Measurements from ENCODE around the gene GMDS. TPM values are rescaled to one million over a fixed set of nuclear protein-coding genes. Genes with fewer than 3 reads are reported as not detected.

The GMDS gene
- total and polyA plus RNA-seq, 4 donors: 7.3 to 28.3 (median 16.1) TPM

DNA sequence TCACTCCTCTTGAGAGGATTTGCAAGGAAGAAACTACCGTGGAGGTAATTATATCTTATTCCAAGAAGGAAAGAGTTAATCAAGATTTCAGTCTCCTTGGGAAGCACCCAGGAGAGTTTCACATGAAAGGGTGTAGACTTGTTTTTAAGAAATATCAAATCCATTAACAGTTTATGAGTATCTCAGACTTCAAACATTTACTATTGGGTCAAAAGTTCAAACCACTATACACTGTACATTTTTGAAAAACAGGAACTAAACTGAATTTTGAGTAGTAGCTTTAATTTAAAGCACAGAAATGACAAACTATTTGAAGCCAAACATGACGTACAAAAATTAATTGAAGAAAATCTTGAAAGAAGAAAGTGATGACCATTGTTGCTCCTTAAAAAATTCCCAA, 471.7 kb downstream of the GMDS start:
- ATAC-seq (ENCODE audit: insufficient read depth, low FRiP score) (no peak), DNase-seq (no peak)
- H3K4me1 ChIP-seq (ENCODE audit: control insufficient read depth in 5 of 5, insufficient read depth in 5 of 5, low read length in 5 of 5): peaks cover 0 to 32% (median 4%) of the 10 kb centered on the region in 5 donors
- H3K9me3 ChIP-seq (ENCODE audit: control insufficient read depth in 4 of 4, insufficient read depth in 3 of 4, low read length in 3 of 4): no peaks in the 10 kb centered on the region
- no peaks in the 10 kb centered on the region for H3K27me3 ChIP-seq (ENCODE audit: control insufficient read depth in 3 of 3, insufficient read depth in 3 of 3, low read length in 2 of 3)
- whole genome bisulfite sequencing, 2 donors: 68 to 76% methylated on average over 2 of the region's 2 CpGs
- no peak overlapping the region for H3K27ac ChIP-seq (ENCODE audit: low read depth in 1 of 2, low read length in 1 of 2)
- no peak overlapping the region for H3K9ac ChIP-seq (ENCODE audit: insufficient read depth in 1 of 2, low read length in 2 of 2)
- TF ChIP-seq, protein P1, sequence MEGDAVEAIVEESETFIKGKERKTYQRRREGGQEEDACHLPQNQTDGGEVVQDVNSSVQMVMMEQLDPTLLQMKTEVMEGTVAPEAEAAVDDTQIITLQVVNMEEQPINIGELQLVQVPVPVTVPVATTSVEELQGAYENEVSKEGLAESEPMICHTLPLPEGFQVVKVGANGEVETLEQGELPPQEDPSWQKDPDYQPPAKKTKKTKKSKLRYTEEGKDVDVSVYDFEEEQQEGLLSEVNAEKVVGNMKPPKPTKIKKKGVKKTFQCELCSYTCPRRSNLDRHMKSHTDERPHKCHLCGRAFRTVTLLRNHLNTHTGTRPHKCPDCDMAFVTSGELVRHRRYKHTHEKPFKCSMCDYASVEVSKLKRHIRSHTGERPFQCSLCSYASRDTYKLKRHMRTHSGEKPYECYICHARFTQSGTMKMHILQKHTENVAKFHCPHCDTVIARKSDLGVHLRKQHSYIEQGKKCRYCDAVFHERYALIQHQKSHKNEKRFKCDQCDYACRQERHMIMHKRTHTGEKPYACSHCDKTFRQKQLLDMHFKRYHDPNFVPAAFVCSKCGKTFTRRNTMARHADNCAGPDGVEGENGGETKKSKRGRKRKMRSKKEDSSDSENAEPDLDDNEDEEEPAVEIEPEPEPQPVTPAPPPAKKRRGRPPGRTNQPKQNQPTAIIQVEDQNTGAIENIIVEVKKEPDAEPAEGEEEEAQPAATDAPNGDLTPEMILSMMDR (IDR thresholded peaks at IDR 0.05; ENCODE audit: control extremely low read depth, extremely low read depth): no peak
- H3K4me3 ChIP-seq: no peak overlapping the region
- H3K36me3 ChIP-seq (ENCODE audit: control insufficient read depth in 4 of 4, insufficient read depth in 4 of 4, low read length in 4 of 4): no peaks in the 10 kb centered on the region

DNA sequence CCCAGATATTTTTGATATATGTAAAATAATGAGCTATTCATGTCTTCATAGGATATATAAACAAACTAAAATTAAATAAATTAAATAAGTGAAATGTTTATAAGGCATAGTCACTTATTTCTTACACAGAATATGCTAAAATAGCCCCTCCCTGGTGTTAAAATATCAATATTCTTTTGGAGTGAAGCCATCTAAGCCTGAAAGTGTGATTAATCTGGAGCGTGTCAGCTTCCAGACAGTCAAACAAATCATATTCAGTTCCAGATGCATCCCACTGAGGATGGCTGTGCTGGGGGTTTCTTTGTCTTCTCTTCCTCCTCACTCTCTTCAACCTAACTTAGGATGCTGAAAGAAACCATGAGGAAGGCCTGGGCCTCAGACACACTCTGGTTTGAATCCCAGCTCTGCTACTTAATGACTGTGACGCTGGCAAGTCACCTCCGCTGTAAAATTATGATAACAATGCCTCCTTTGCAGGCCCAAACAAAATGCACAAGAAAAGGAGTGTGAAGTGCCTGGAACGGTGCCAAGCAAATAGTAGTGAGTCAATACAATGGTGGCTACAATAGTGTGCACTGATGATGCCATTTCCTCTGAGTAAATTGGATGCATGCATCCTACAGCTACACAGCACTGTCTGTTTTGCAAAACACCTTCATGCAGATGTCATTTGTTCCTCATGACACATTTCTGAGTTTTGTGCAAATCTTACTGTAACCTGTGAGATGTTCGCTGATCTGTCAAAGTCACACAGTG, 474.3 kb downstream of the GMDS start:
- 76 to 83% methylated on average over 5 of the region's 5 CpGs for WGBS, 2 donors
- no peak for DNase-seq
- no peaks in the 10 kb centered on the region for H3K27me3 ChIP-seq (ENCODE audit: control insufficient read depth in 3 of 3, insufficient read depth in 3 of 3, low read length in 2 of 3)
- TF ChIP-seq, protein P1 (IDR thresholded peaks at IDR 0.05; ENCODE audit: control extremely low read depth, extremely low read depth): no peak
- H3K36me3 ChIP-seq (ENCODE audit: control insufficient read depth in 4 of 4, insufficient read depth in 4 of 4, low read length in 4 of 4): no peaks in the 10 kb centered on the region
- no peak overlapping the region for H3K4me3 ChIP-seq
- H3K9ac ChIP-seq (ENCODE audit: insufficient read depth in 1 of 2, low read length in 2 of 2): no peak overlapping the region
- no peak overlapping the region for H3K27ac ChIP-seq (ENCODE audit: low read depth in 1 of 2, low read length in 1 of 2)
- ATAC-seq (ENCODE audit: insufficient read depth, low FRiP score): no peak
- peaks cover 1 to 34% (median 5%) of the 10 kb centered on the region in 5 donors for H3K4me1 ChIP-seq (ENCODE audit: control insufficient read depth in 5 of 5, insufficient read depth in 5 of 5, low read length in 5 of 5)
- no peaks in the 10 kb centered on the region for H3K9me3 ChIP-seq (ENCODE audit: control insufficient read depth in 4 of 4, insufficient read depth in 3 of 4, low read length in 3 of 4)

DNA sequence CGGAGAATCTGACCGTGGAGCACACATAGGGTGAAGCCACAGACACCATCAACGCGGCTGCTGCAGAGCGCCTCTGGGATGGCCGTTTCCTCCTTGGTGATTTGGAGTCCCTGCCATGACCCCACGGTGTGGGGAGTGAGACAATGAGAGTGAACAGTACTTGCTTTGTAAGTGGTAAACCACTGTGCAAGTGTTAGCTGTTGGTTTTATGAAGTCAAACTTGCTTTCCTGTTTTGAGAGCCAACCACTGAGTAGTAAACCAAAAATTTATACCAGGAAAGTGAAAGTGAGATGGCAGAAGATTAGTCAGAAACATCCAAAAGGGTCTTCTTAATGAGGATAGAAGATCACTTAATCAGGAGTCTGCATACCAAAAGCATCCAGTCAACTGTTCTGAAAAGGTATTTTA, 475.0 kb downstream of the GMDS start:
- H3K36me3 ChIP-seq (ENCODE audit: control insufficient read depth in 4 of 4, insufficient read depth in 4 of 4, low read length in 4 of 4): no peaks in the 10 kb centered on the region
- no peak overlapping the region for H3K4me3 ChIP-seq
- H3K9ac ChIP-seq (ENCODE audit: insufficient read depth in 1 of 2, low read length in 2 of 2): no peak overlapping the region
- TF ChIP-seq, protein P1 (IDR thresholded peaks at IDR 0.05; ENCODE audit: control extremely low read depth, extremely low read depth): no peak
- peaks cover 1 to 31% (median 5%) of the 10 kb centered on the region in 5 donors for H3K4me1 ChIP-seq (ENCODE audit: control insufficient read depth in 5 of 5, insufficient read depth in 5 of 5, low read length in 5 of 5)
- 83 to 85% methylated on average over 7 of the region's 7 CpGs for WGBS, 2 donors
- H3K9me3 ChIP-seq (ENCODE audit: control insufficient read depth in 4 of 4, insufficient read depth in 3 of 4, low read length in 3 of 4): no peaks in the 10 kb centered on the region
- no peak for ATAC-seq (ENCODE audit: insufficient read depth, low FRiP score)
- no peak overlapping the region for H3K27ac ChIP-seq (ENCODE audit: low read depth in 1 of 2, low read length in 1 of 2)
- DNase-seq: no peak
- H3K27me3 ChIP-seq (ENCODE audit: control insufficient read depth in 3 of 3, insufficient read depth in 3 of 3, low read length in 2 of 3): no peaks in the 10 kb centered on the region

All from lung (tissue), 12 donors.